Stimulated activated CD4-positive, alpha-beta T cell treated with anti-CD3 and anti-CD28 coated beads, TNF-alpha, amount 100 ng/mL, for 48 hours (primary cell): Measurements from ENCODE around the gene PRTFDC1.
"Not testable (repeated sequence)": the region's sequence is repeated elsewhere in the genome, so short reads cannot be mapped to it uniquely, and the experiment has no call there.

ENCODE experiments used
- DNase-seq, 3 donors: peaks; one replicate each; pipeline ENCODE4 v3.0.0-alpha.2; 2020; ENCODE audit warnings: low read depth in 3 of 3

Gene PRTFDC1

GRCh38 chr10:24930427-24930826, 22.0 kb downstream of the PRTFDC1 start:
- no peak for DNase-seq

GRCh38 chr10:24929904-24930303, 22.5 kb downstream of the PRTFDC1 start:
- DNase-seq = no peak

- no peak for DNase-seq
Observed at GRCh38 chr10:24929056-24929544, 23.3 kb downstream of the PRTFDC1 start.

- no peak for DNase-seq
Observed at GRCh38 chr10:24928163-24928562, 24.2 kb downstream of the PRTFDC1 start.

GRCh38 chr10:24926557-24926956, 25.8 kb downstream of the PRTFDC1 start:
- no peak for DNase-seq

- DNase-seq = no peak
Observed at GRCh38 chr10:24925799-24926198, 26.6 kb downstream of the PRTFDC1 start.

- not testable (repeated sequence) for DNase-seq
Observed at GRCh38 chr10:24924483-24924882, 27.9 kb downstream of the PRTFDC1 start.

- peak in 1 of 3 donors; percentile 14 for DNase-seq
Observed at GRCh38 chr10:24922222-24922868, 30.1 kb downstream of the PRTFDC1 start.

GRCh38 chr10:24920907-24921881, 31.2 kb downstream of the PRTFDC1 start:
- DNase-seq = peak; percentile 43 to 70 (median 59)

- not testable (repeated sequence) for DNase-seq
Observed at GRCh38 chr10:24920192-24920591, 32.2 kb downstream of the PRTFDC1 start.

- not testable (repeated sequence) for DNase-seq
Observed at GRCh38 chr10:24919629-24920028, 32.8 kb downstream of the PRTFDC1 start.

GRCh38 chr10:24917979-24918378, 34.4 kb downstream of the PRTFDC1 start:
- no peak for DNase-seq

- DNase-seq = no peak
Observed at GRCh38 chr10:24917493-24917892, 34.9 kb downstream of the PRTFDC1 start.

- no peak for DNase-seq
Observed at GRCh38 chr10:24916365-24916764, 36.0 kb downstream of the PRTFDC1 start.

- no peak for DNase-seq
Observed at GRCh38 chr10:24915304-24915703, 37.1 kb downstream of the PRTFDC1 start.

- no peak for DNase-seq
Observed at GRCh38 chr10:24914148-24914547, 38.3 kb downstream of the PRTFDC1 start.

GRCh38 chr10:24912215-24912614, 40.2 kb downstream of the PRTFDC1 start:
- no peak for DNase-seq

GRCh38 chr10:24911029-24911428, 41.4 kb downstream of the PRTFDC1 start:
- DNase-seq = no peak

- no peak for DNase-seq
Observed at GRCh38 chr10:24910574-24910973, 41.8 kb downstream of the PRTFDC1 start.

GRCh38 chr10:24908793-24909423, 43.5 kb downstream of the PRTFDC1 start:
- DNase-seq = no peak

- no peak for DNase-seq
Observed at GRCh38 chr10:24907956-24908355, 44.5 kb downstream of the PRTFDC1 start.

GRCh38 chr10:24906372-24906771, 46.0 kb downstream of the PRTFDC1 start:
- no peak for DNase-seq
